Measurements from ENCODE around the gene TANC2. TPM values are rescaled to one million over a fixed set of nuclear protein-coding genes. Genes with fewer than 3 reads are reported as not detected.

Gene TANC2
- total RNA-seq, 1 experiment from 2014 or later, result 53.2 TPM

- POLR2A ChIA-PET, result interaction anchor here (1.2 kb wide), 1 partner anchor 10 kb away, joined by 3 read pairs; no protein-coding TSS in a partner anchor
- H3K9ac ChIP-seq (ENCODE audit: low read length), result no peak overlapping the region
- ATAC-seq (no peak), DNase-seq (ENCODE audit: low read depth, low spot score) (no peak)
- H2AFZ ChIP-seq (ENCODE audit: low read depth, low read length, poor library complexity, severe bottlenecking), result no peak overlapping the region
- RAD21 ChIA-PET (ENCODE audit: low non-redundant PET in 1 of 2, low total read pairs in 2 of 2, uncharacterized antibody in 2 of 2, unreplicated experiment in 2 of 2), result no interaction called here
- H3K4me1 ChIP-seq (ENCODE audit: control insufficient read depth in 1 of 2, insufficient read depth in 2 of 2, low read length in 2 of 2), result no peaks in the 10 kb centered on the region
- TF ChIP-seq FOSL1 (IDR thresholded peaks at IDR 0.05; ENCODE audit: low read depth), result no peak
- BruUV-seq (replicated peaks), result no TSS peak
- intact Hi-C loops (cut with micrococcal nuclease), result no loop called here
- H3K4me3 ChIP-seq (replicated peaks in 1 of 2; ENCODE audit: low read depth in 1 of 2, low read length in 2 of 2), result no peak overlapping the region
- H3K27ac ChIP-seq (ENCODE audit: low read depth, low read length), result no peak overlapping the region
- H3K27me3 ChIP-seq (ENCODE audit: insufficient read depth, low read length), result no peaks in the 10 kb centered on the region
- no peaks in the 10 kb centered on the region for H4K20me1 ChIP-seq (ENCODE audit: insufficient read depth)
- H3K36me3 ChIP-seq (ENCODE audit: control insufficient read depth in 1 of 2, insufficient read depth in 2 of 2, low read length in 2 of 2), result no peaks in the 10 kb centered on the region
- no peak overlapping the region for H3K4me2 ChIP-seq (ENCODE audit: low read length)
- no peaks in the 10 kb centered on the region for H3K9me3 ChIP-seq (ENCODE audit: control insufficient read depth in 1 of 2, insufficient read depth in 1 of 2, low read depth in 1 of 2, low read length in 2 of 2)
- H3K9me2 ChIP-seq (ENCODE audit: insufficient read depth), result no peaks in the 10 kb centered on the region
- CTCF ChIA-PET, result interaction anchor here (0.6 kb wide), 1 partner anchor 156 kb away, joined by 3 read pairs; no protein-coding TSS in a partner anchor
- H3K79me2 ChIP-seq (ENCODE audit: insufficient read depth, low read length), result no peaks in the 10 kb centered on the region
Observed at GRCh38 chr17:62935523-62935922, 30.5 kb upstream of the TANC2 start.

- BruUV-seq (replicated peaks), result no TSS peak
- Histone ChIP-seq H2AFZ (ENCODE audit: low read depth, low read length, poor library complexity, severe bottlenecking) (no peak overlapping the region), H3K27ac (ENCODE audit: low read depth, low read length) (no peak overlapping the region), H3K79me2 (ENCODE audit: insufficient read depth, low read length) (no peaks in the 10 kb centered on the region), H3K36me3 (ENCODE audit: control insufficient read depth in 1 of 2, insufficient read depth in 2 of 2, low read length in 2 of 2) (no peaks in the 10 kb centered on the region), H3K4me3 (replicated peaks in 1 of 2; ENCODE audit: low read depth in 1 of 2, low read length in 2 of 2) (no peak overlapping the region), H3K9me2 (ENCODE audit: insufficient read depth) (no peaks in the 10 kb centered on the region), H3K27me3 (ENCODE audit: insufficient read depth, low read length) (no peaks in the 10 kb centered on the region), H3K9me3 (ENCODE audit: control insufficient read depth in 1 of 2, insufficient read depth in 1 of 2, low read depth in 1 of 2, low read length in 2 of 2) (no peaks in the 10 kb centered on the region; a peak in 1 of 4 replicates), H3K9ac (ENCODE audit: low read length) (no peak overlapping the region), H3K4me2 (ENCODE audit: low read length) (no peak overlapping the region), H3K4me1 (ENCODE audit: control insufficient read depth in 1 of 2, insufficient read depth in 2 of 2, low read length in 2 of 2) (no peaks in the 10 kb centered on the region), H4K20me1 (ENCODE audit: insufficient read depth) (no peaks in the 10 kb centered on the region)
- ChIA-PET RAD21 (ENCODE audit: low non-redundant PET in 1 of 2, low total read pairs in 2 of 2, uncharacterized antibody in 2 of 2, unreplicated experiment in 2 of 2) (no interaction called here), CTCF (no interaction called here), POLR2A (no interaction called here)
- ATAC-seq (no peak), DNase-seq (ENCODE audit: low read depth, low spot score) (no peak)
- TF ChIP-seq MAX (IDR thresholded peaks at IDR 0.05), result no peak
- TF ChIP-seq CBX3 (IDR thresholded peaks at IDR 0.05; ENCODE audit: low read depth), result no peak
- intact Hi-C loops (cut with micrococcal nuclease), result no loop called here
Observed at GRCh38 chr17:62937606-62938005, 28.4 kb upstream of the TANC2 start.

Measured in HCT116 (cell line).